HG03520 (cell line): Measurements from ENCODE around the gene TLL1.

Experiments
- ATAC-seq: cut with Tn5 transposase; IDR thresholded peaks from one replicate; pipeline ENCODE4 v1.9.1; 2021; ENCODE audit warnings: mild to moderate bottlenecking, moderate library complexity; ENCODE audit not compliant: unreplicated experiment

Gene TLL1

GRCh38 chr4:165879641-165880040 is 6.6 kb downstream of the TLL1 start:
- ATAC-seq = no peak

DNA sequence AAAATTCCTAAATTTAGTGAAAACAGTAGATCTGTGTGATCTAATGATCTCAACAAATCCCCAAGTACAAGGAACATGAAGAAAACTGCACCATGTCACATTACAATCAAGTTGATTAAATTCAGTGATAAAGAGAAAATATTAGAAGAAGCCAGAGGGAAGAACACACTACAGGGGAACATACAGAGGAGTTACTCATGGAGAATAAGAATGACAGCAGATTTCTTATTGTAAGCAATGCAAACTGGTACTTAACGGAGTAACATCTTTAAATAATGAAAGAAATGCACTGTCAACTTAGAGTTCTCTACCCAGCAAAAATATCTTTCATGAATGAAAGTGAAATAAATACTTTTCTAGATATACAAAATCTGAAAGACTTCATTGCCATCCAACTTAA is 21.1 kb downstream of the TLL1 start:
- ATAC-seq = no peak

GRCh38 chr4:165905405-165906027 is 32.5 kb downstream of the TLL1 start:
- no peak for ATAC-seq

- no peak for ATAC-seq
These were observed 33.2 kb downstream of the TLL1 start for GRCh38 chr4:165906272-165906671.

GRCh38 chr4:165909947-165910346 is 36.9 kb downstream of the TLL1 start:
- ATAC-seq = no peak

DNA sequence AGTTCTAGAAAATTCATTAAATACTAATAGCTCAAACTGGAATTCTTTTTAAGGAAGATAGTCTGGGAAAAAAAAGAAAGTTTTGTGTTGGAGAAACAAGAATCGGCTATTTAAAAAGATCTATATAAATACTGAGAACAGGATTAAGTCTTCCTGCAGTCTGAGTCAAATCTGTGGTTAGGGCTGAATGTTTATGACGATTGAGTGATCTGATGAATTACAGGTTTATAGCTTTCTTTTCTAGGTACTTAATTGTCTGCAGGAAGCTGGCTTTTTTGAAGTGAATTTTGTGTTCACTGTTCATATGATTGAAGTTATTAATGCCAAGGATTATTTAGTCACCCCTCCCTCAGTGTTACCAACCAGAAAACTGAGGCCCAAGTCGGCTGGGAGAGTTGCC is 42.2 kb downstream of the TLL1 start:
- ATAC-seq = no peak

- no peak for ATAC-seq
These were observed 48.5 kb downstream of the TLL1 start for GRCh38 chr4:165921546-165921945.

DNA sequence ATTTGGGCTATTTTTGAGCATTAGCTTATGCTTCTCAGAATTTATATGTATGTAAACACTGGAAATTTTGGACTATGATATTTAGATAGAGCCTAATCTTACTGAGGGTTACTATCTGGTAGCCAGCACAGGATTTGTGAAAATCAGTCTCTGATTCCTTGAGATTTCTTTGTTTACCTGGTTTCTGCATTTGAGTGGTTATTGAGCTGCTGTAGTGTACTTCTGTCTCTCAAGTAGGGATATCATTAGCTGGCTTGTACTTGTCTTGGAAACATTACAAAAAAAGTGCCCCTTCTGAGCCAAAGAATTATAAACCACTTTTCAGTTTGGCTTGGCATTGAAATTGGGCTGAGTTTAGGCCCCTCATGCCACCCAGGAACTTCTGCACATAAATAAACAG is 49.7 kb downstream of the TLL1 start:
- no peak for ATAC-seq

DNA sequence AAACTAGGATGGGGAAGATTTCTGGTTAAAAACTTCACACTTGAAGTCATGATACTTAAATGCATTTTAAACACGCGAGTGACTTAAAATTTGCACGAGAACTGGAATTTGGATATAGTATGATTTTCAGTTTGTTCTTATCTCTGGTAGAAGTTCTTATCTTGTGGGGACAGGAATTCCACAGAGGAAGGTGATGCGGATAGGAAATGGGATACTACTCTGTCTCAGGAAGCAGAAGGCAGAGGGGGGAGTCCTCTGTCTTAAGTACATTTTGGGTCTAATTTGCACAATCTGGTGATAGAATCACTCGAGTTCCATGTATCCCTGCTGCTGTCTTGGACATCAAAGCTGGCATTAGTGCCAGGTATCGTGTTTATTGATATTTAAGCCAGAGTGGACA is 53.3 kb downstream of the TLL1 start:
- no peak for ATAC-seq

GRCh38 chr4:165927366-165927765 is 54.3 kb downstream of the TLL1 start:
- no peak for ATAC-seq

DNA sequence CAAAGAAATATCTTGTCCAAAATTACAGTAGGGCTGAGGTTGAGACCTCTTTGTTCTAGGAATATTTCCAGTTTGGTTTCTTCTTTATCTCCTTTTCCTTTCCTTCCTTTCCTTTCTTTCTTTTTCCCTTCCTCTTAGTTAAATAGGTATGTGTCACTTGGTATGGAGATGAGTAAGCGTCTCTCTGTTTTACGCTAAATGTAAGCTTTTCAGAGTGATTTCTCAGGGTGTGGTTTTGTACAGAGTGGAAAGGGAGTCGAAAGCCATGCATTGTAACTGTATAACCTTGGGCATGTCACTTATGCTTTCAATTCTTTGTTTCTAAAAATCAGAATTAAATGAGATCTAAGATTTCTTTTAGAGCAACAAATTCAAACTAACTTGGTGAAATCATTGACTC is 54.8 kb downstream of the TLL1 start:
- no peak for ATAC-seq

DNA sequence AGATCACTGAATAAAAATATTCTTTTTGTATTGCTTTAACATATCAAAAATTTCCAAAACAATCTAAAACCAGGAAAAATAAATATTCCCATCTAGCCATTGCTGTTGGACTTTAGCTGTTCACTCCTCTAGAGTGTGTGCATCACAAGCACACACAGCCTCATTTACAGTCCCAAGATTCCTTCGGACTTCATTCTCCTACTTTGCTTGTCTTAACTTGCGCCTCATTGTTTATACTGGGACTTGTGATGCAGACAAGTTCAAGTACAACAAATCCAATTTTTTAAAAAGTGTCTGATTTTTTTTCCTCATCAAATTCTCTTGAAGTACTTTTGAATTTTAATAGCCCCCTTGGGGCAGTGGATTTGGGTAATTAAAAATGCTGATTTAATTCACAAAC is 55.6 kb downstream of the TLL1 start:
- no peak for ATAC-seq

- no peak for ATAC-seq
These were observed 56.6 kb downstream of the TLL1 start for GRCh38 chr4:165929662-165930061.

GRCh38 chr4:165931741-165932140 is 58.7 kb downstream of the TLL1 start:
- no peak for ATAC-seq

DNA sequence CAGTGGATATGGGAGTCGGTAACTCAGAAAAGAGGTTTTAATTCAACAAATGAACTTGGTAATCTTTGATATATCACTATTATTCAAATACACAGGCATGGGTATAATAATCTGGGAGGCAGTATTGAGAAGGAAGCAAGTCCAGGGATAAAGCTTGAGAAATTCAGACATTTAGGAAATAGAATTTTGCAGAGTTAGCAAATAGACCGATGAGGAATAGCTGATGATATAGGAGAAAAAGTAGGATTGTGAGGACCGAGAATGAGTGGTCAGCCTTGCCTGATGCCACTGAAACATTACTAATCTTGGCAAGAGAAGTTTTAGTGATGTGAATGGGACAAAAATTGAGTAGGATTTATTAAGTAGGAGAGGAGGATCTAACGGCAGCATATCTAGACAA is 71.9 kb downstream of the TLL1 start:
- ATAC-seq = no peak

GRCh38 chr4:165945991-165946390 is 73.0 kb downstream of the TLL1 start:
- no peak for ATAC-seq

GRCh38 chr4:165947019-165947418 is 74.0 kb downstream of the TLL1 start:
- ATAC-seq = no peak

- ATAC-seq = no peak
These were observed 80.1 kb downstream of the TLL1 start for GRCh38 chr4:165953181-165953580.

DNA sequence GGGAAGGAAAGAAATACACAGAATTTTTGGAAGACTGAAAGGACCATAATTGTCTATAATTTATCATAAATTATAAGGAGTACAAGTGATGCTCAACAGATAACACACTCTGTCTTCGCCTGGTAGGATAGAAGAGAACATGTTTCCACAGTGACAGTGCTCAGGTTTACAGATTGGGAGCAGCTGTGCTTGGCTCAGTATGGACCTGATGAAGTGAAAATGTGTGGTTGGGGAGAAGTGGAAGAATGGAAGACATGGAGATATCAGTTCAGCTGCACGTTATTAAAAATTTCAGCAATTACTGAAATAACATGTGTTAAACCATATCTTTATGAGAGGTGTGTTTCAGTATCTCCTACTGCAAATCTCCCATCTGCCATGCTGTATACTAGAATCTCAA is 90.6 kb downstream of the TLL1 start:
- no peak for ATAC-seq

DNA sequence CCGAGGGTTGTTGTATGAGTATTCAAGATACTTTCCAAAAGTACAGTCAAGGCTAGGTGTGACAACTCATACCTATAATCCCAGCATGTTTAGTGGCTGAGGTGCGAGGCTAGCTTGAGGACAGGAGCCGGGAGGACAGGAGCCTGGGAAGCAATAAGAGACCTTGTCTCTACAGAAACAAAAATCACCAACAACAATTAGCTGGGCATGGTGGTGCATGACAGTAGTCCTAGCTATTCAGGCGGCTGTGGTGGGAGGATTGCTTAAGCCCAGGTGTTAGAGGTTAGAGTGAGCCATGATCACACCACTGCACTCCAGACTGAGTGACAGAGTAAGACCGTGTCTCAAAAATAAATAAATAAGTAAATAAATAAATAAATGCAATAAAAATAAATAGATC is 91.6 kb downstream of the TLL1 start:
- no peak for ATAC-seq

DNA sequence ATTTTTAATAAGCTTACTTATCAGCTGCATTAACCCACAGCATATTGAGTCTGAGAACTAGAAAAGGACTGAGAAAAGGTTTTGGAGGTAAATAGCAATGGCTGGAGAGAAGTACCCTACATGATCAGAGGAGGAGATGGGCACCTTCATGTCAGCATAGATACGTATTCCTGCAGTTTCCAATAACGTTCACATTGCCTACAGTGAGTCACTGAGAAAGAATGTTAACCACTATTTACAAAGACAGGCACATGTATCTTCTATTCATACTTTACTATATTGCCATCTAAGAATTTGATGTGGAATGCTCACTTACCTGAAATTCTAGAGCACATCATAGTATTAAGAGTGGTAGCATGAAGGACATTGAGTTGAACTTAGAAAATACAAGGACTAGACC is 92.5 kb downstream of the TLL1 start:
- no peak for ATAC-seq

GRCh38 chr4:165966833-165967232 is 93.8 kb downstream of the TLL1 start:
- ATAC-seq = no peak

- ATAC-seq = no peak
These were observed 94.4 kb downstream of the TLL1 start for GRCh38 chr4:165967486-165967885.
